Ovary (tissue), 9 donors: ENCODE results near the gene NCOA6. TPM values are rescaled to one million over a fixed set of nuclear protein-coding genes. Genes with fewer than 3 reads are reported as not detected.
"Not testable (repeated sequence)": the region's sequence is repeated elsewhere in the genome, so short reads cannot be mapped to it uniquely, and the experiment has no call there.

Source experiments
- DNase-seq, 5 donors: peaks; one replicate each; pipeline ENCODE4 v3.0.0-alpha.2; 2019 to 2020
- H3K27ac ChIP-seq, 2 donors: fragments of 200-600 bp; one replicate each; pipeline versions ENCODE4 v1.5.1 to v1.8.0; 2019 to 2022
- H3K27me3 ChIP-seq: fragments of 200-600 bp; one replicate; pipeline ENCODE4 v1.8.0; 2022
- H3K36me3 ChIP-seq: fragments of 200-600 bp; sonication (generic); one replicate; pipeline ENCODE4 v1.5.1; 2019
- H3K4me1 ChIP-seq: one replicate; pipeline ENCODE4 v1.8.1; 2013; ENCODE audit warnings: mild to moderate bottlenecking, moderate library complexity; ENCODE audit not compliant: insufficient read depth
- H3K4me3 ChIP-seq: fragments of 200-600 bp; sonication (generic); one replicate; pipeline ENCODE4 v1.5.1; 2017
- H3K9me3 ChIP-seq, 2 donors: fragments of 200-600 bp in 1 of 2; sonication (generic) in 1 of 2; one replicate each; pipeline versions ENCODE4 v1.5.1 to v1.8.1; 2013 to 2019; ENCODE audit warnings: mild to moderate bottlenecking in 1 of 2, moderate library complexity in 1 of 2
- EP300 ChIP-seq: sonication (generic); formaldehyde crosslinking; IDR thresholded peaks from one replicate; pipeline ENCODE4 v1.6.1; 2017; ENCODE audit warnings: antibody characterized with exemption
- POLR2A ChIP-seq: fragments of 450-650 bp; IDR thresholded peaks from one replicate; pipeline ENCODE4 v1.6.1; 2017; ENCODE audit warnings: antibody characterized with exemption, mild to moderate bottlenecking, moderate library complexity
- WGBS, 3 donors: extraction: QIAGEN DNeasy Blood & Tissue Kit in 1 of 3; methylation state at CpG; one replicate each; pipeline versions ENCODE4 v1.1.5 to v1.1.7; 2013 to 2017; 5-methylcytosine and 5-hydroxymethylcytosine counted together
- intact Hi-C, 4 donors: fragments of 100-400 bp; cut with DNase I; formaldehyde crosslinking; loops; one replicate each; pipeline versions ENCODE4 v1.11.0 to v1.15.1; 2022 to 2023
- polyA plus RNA-seq, 2 donors: library from polyadenylated mRNA; stranded (reverse); fragments of 200-250 nt in 1 of 2; fragments of 350-450 nt in 1 of 2; fragmentation: Illumina TruSeq in 1 of 2; extraction: RNeasy Lipid Tissue Mini Kit (QIAGEN cat#74804) in 1 of 2; gene quantifications; one replicate each; pipeline ENCODE4 v1.2.3, GENCODE V29; 2013 to 2014
- total RNA-seq, 7 donors: library from RNA; depleted of rRNA in 2 of 7; stranded (reverse); fragments of >200 nt in 2 of 7; fragmentation: NEBNext Ultra II Directional in 3 of 7; extraction: Animal tissue kit (Norgen Biotek cat#: 25700) in 3 of 7; gene quantifications; one replicate each; pipeline versions ENCODE4 v1.1.0 to v1.2.4, GENCODE V29; 2016 to 2023
- TF ChIP-seq, protein P1 (sequence below), 3 donors: fragments of 450-650 bp in 2 of 3; fragments of 200-600 bp in 1 of 3; IDR thresholded peaks; one replicate each; pipeline versions ENCODE4 v1.5.1 to v1.8.0; 2016 to 2022; ENCODE audit warnings: antibody characterized with exemption in 3 of 3, mild to moderate bottlenecking in 1 of 3
- donor health status: DM: no; HTN: no; CAD: no; lungs with moderate emphysema.
- donor health status: DM: no; HTN: no; CAD: no.
- donor health status: Bipolar disorder and iron deficiency.
- donor health status: DM: yes; HTN: yes; CAD: no.
- donor health status: DM: no; HTN: no; CAD: no.
- donor health status: DM: yes; HTN: yes; CAD: no.

The NCOA6 gene
- total and polyA plus RNA-seq, 9 donors: 10.5 to 31.7 (median 23.9) TPM

GRCh38 chr20:34820805-34821578 lies 4.5 kb downstream of the NCOA6 start:
- Histone ChIP-seq H3K27me3 (no peaks in the 10 kb centered on the region), H3K4me3 (no peak overlapping the region), H3K9me3 (no peaks in the 10 kb centered on the region), H3K27ac (no peak overlapping the region), H3K4me1 (peaks cover 10% of the 10 kb centered on the region), H3K36me3 (no peaks in the 10 kb centered on the region)
- TF ChIP-seq POLR2A (no peak), EP300 (no peak)
- TF ChIP-seq, protein P1, sequence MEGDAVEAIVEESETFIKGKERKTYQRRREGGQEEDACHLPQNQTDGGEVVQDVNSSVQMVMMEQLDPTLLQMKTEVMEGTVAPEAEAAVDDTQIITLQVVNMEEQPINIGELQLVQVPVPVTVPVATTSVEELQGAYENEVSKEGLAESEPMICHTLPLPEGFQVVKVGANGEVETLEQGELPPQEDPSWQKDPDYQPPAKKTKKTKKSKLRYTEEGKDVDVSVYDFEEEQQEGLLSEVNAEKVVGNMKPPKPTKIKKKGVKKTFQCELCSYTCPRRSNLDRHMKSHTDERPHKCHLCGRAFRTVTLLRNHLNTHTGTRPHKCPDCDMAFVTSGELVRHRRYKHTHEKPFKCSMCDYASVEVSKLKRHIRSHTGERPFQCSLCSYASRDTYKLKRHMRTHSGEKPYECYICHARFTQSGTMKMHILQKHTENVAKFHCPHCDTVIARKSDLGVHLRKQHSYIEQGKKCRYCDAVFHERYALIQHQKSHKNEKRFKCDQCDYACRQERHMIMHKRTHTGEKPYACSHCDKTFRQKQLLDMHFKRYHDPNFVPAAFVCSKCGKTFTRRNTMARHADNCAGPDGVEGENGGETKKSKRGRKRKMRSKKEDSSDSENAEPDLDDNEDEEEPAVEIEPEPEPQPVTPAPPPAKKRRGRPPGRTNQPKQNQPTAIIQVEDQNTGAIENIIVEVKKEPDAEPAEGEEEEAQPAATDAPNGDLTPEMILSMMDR (IDR thresholded peaks at IDR 0.05): no peak
- intact Hi-C loops: no loop called here
- DNase-seq: no peak
- WGBS, 3 donors: 52 to 65% (median 52%) methylated on average over 8 of the region's 8 CpGs

DNA sequence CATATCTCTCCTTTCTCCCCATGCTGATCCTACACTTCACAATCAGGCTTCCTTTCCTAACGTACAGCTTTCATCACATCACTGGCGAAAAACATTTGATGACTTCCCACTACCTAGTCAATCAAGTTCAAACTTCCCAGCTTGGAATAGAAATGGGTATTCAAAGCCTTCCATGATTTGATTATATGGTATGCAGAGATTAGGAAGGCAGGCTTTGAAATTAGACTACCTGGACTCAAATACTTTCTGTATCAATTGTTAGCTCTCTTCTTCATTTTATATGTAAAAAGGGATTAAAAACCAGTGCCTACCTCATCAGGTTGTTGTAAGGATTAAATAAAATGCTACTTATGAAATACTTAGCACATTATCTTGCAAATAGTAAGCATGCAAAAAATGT lies 7.7 kb downstream of the NCOA6 start:
- 48 to 50% (median 49%) methylated on average over 2 of the region's 2 CpGs for WGBS, 3 donors
- TF ChIP-seq POLR2A: no peak
- H3K27me3 ChIP-seq: no peaks in the 10 kb centered on the region
- no peak overlapping the region for H3K27ac ChIP-seq
- DNase-seq: no peak
- H3K4me3 ChIP-seq: no peak overlapping the region
- intact Hi-C loops: no loop called here
- H3K9me3 ChIP-seq: no peaks in the 10 kb centered on the region
- H3K4me1 ChIP-seq: peaks cover 10% of the 10 kb centered on the region
- H3K36me3 ChIP-seq: no peaks in the 10 kb centered on the region

DNA sequence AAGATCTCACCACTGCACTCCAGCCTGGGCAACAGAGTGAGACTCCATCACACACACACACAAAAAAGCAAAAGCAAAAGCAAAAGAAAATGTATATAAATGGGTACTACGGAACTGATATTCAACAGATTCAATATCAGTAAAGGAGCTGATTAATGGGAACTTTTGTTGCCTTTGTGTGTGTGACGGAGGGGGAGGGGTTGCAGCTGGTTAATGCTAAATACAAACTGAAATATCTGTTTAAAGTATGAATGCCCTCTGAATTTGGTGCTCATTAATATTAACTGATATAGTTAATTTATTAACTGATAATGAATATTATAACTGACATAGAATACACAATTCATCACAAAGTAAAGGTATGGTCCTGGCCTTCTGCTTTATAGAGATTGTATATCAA lies 8.4 kb downstream of the NCOA6 start:
- TF ChIP-seq POLR2A: no peak
- no peak for TF ChIP-seq EP300
- TF ChIP-seq, protein P1 (IDR thresholded peaks at IDR 0.05): no peak
- Histone ChIP-seq H3K27ac (no peak overlapping the region), H3K27me3 (no peaks in the 10 kb centered on the region), H3K4me3 (no peak overlapping the region), H3K36me3 (no peaks in the 10 kb centered on the region), H3K9me3 (no peaks in the 10 kb centered on the region), H3K4me1 (peaks cover 4% of the 10 kb centered on the region)
- 44 to 91% (median 50%) methylated on average over 1 to 2 of the region's 2 CpGs for WGBS, 3 donors
- DNase-seq: no peak
- intact Hi-C loops: no loop called here

GRCh38 chr20:34815636-34816035 lies 9.8 kb downstream of the NCOA6 start:
- peaks cover 4% of the 10 kb centered on the region for H3K4me1 ChIP-seq
- 91 to 95% (median 94%) methylated on average over 1 of the region's 1 CpG for WGBS, 3 donors
- intact Hi-C loops: no loop called here
- no peak for DNase-seq
- H3K9me3 ChIP-seq: no peaks in the 10 kb centered on the region
- H3K27me3 ChIP-seq: no peaks in the 10 kb centered on the region
- no peaks in the 10 kb centered on the region for H3K36me3 ChIP-seq
- TF ChIP-seq EP300: no peak
- TF ChIP-seq POLR2A: no peak
- TF ChIP-seq, protein P1 (IDR thresholded peaks at IDR 0.05): no peak
- no peak overlapping the region for H3K27ac ChIP-seq
- no peak overlapping the region for H3K4me3 ChIP-seq

DNA sequence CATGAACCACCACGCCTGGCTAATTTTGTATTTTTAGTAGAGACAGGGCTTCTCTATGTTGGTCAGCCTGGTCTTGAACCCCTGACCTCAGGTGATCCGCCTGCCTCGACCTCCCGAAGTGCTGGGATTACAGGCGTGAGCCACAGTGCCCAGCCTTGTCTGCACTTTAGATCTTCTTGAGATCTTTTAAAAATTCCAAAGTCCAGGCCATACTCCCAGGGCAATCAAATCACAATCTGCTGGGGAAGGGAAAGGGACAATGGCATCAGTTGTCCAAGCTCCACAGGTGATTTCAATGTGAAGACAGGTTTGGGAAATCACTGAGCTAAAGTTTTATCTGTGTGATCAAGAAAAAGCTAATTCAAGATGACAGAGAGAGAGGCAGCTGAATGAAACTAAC lies 16.9 kb downstream of the NCOA6 start:
- H3K36me3 ChIP-seq: no peaks in the 10 kb centered on the region
- TF ChIP-seq, protein P1 (IDR thresholded peaks at IDR 0.05): no peak
- no peak for TF ChIP-seq EP300
- TF ChIP-seq POLR2A: no peak
- intact Hi-C loops: no loop called here
- no peaks in the 10 kb centered on the region for H3K27me3 ChIP-seq
- no peaks in the 10 kb centered on the region for H3K9me3 ChIP-seq
- H3K4me1 ChIP-seq: peaks cover 2% of the 10 kb centered on the region
- no peak overlapping the region for H3K4me3 ChIP-seq
- H3K27ac ChIP-seq: no peak overlapping the region
- 91 to 93% (median 91%) methylated on average over 5 of the region's 5 CpGs for WGBS, 3 donors
- DNase-seq: no peak

GRCh38 chr20:34807944-34808465 lies 17.4 kb downstream of the NCOA6 start:
- H3K9me3 ChIP-seq, H3K27ac ChIP-seq, DNase-seq, H3K4me3 ChIP-seq, H3K27me3 ChIP-seq, H3K4me1 ChIP-seq, H3K36me3 ChIP-seq, intact Hi-C loops: not testable (repeated sequence)
- 69 to 76% (median 69%) methylated on average over 8 of the region's 8 CpGs for WGBS, 3 donors
